Erythroblast (primary cell): ENCODE data around the gene ACAN.

ENCODE experiments used
- DNase-seq, 2 experiments: peaks; one replicate each; lab custom pipeline; 2025; lab: John Stamatoyannopoulos, UW
- GATA1 ChIP-seq: IDR thresholded peaks from 2 replicates; pipeline ENCODE4 v1.6.1; 2011; ENCODE audit warnings: low read depth, mild to moderate bottlenecking, control low read depth, low read length, moderate library complexity
- POLR2A ChIP-seq: IDR thresholded peaks from 2 replicates; pipeline ENCODE4 v1.6.1; 2011; ENCODE audit warnings: mild to moderate bottlenecking, low read length

ACAN gene

DNA sequence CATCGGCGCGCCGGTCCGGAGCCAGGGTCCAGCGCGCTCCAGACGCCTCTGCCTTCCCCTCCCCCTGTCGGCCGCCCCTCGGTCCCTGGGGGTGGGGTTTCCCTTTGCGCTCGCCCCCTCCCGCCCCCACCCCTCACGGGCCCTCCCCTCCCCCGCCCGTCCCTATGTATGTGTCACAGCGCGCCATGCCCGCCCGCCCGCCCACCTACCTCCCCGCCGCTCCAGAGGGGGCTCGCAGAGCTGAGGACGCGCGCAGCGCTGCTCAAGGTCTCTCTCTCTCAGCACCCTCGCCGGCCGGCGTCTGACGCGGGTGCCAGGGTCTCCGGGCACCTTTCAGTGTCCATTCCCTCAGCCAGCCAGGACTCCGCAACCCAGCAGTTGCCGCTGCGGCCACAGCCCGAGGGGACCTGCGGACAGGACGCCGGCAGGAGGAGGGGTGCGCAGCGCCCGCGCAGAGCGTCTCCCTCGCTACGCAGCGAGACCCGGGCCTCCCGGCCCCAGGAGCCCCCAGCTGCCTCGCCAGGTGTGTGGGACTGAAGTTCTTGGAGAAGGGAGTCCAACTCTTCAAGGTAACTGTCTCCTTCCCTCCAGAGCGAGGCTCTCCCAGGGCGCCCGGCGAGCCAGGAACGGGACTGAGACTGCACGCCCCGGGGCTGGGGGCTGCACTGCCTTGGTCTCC, at the start of gene ACAN:
ACAN (plus strand) TSS at position 196 of the 679 bp plus-strand sequence. CDS start 32,771 bp downstream, outside the sequence.
- no peak for DNase-seq

DNA sequence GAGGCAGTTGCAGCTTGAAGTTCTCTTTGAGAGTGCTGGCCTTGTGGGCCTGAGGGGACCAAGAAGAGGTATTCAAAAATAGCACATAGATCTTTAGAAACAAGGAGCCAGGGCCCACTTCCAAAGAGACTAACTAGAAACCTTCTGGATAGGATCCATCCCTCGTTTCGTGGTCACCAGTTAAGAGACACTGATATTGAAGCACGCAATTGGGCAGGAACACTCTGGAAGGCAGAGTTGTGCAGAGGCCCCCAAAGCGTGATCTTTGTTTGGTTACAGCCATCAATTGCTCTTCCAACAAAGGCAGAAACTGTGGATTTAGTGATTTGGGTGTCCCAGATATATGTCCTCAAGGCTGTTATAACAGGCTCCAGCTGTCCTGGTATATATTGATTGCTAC, 46.7 kb upstream of the ACAN start:
- no peak for TF ChIP-seq GATA1
- no peak for DNase-seq

More for the DNA sequence above, at the start of gene ACAN:
- TF ChIP-seq POLR2A = no peak

DNA sequence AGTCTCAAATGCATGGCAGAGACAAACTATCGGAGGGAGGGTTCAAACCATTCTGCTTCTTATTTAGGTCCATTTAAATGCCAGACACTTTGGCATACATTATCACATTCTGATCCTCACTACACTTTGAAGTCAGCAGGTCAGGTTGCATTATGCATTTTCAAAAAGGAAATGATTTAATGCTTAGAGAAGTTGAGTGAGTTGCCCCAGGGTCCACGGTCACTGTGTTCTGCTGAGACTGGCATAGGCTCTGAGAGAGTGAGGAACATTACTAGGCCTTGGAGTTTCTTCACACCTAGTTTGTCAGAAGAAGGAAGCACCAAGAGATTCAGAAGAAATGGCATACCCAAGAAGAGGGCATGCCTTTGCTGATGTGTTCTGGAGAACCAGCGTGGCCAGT, 46.3 kb upstream of the ACAN start:
- DNase-seq = no peak

DNA sequence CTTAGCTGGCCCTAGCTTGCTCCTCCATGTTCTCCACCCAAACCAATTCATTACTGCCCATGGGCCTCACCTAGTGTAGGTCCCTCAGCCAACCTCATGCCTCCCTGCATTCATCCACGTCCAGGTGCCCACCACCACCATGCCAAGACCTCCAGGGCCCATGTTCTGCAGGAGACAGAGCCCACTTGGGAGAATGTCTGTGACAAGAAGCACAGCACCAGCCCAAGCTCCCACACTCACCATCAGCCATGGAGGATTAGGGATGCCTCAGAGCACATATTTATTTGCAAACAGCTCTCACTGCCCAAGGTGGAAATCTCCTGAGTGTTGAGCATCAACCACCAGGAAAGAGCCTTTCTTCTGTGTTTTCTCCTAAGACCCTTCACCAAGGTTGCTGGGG, 43.4 kb upstream of the ACAN start:
- no peak for DNase-seq
- TF ChIP-seq POLR2A (no peak), GATA1 (no peak)

More for the DNA sequence above, 46.3 kb upstream of the ACAN start:
- no peak for TF ChIP-seq POLR2A
- TF ChIP-seq GATA1 = no peak

DNA sequence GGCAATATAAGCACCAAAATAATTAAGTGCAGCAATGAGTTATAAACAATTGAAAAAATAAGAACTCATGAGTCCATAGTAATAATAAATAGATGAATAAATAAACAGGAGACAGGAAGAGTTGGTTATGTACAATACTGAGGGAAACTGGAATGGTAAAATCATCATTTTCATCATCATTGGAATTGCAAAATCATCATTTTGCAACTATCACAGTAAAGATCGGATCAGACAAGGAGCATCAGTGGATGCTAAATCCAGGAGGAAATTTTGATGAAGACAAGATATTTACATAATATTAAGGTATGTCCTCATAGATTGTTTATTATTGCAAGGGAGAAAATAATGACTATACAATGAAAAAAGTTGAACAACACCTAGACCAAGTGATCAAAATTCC, 38.8 kb upstream of the ACAN start:
- DNase-seq = no peak
- TF ChIP-seq POLR2A (no peak), GATA1 (no peak)

DNA sequence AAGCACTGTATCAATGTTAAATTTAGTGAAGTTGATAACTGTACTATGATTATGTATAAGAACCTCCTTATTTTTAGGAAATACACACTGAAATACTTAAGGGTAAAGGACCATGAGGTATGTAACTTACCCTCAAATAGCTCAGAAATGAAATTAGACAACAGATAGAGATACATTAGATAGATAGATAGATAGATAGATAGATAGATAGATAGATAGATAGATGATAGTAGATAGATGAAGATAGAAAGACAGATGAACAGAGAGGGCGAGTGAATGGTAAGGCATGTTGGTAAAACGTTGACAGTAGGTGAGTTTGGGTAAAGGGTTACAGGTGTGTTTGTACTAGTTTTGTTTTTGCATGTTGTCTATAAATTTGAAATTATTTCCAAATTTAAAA, 38.0 kb upstream of the ACAN start:
- DNase-seq = no peak

DNA sequence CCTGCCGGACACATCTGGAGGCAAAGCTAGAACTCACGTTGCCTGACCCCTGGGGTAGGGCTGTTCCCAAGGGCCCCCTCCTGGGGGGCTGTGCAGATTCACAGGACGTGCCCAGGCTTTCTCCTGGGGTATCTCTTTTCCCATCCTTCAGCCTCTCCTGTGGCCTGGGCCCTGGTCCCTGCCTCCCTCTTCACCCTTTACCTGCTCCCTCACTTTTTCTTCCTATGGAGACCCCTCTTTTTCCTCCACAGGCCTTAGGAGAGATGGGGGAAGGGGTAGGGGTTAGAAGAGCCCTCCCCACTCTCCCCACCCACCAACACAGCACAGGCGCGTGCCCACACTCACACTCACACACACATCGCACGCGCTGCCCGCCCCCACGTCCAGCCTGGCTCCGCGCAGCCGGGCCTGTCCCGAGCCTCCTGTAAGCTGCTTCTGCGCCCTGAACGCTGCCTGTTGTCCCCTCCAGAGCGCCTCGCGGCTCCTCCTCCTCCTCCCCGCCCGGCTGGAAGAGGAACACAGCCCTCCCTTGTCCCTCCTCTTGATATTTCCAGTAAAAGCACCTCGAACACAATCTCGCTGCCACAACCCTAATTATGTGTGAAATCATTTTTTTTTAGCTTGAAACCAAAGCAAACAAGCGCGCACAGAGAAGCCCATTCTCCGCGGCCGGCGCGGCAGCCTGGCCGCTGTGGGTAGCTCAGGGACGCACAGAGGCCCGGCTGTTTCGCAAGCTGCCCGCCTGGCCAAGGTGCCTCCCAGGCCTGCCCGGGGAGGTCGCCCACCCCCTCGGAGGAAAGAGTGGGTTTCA, 33.9 kb upstream of the ACAN start:
- TF ChIP-seq GATA1 = no peak
- no peak for TF ChIP-seq POLR2A
- no peak for DNase-seq

More for the DNA sequence above, 38.0 kb upstream of the ACAN start:
- TF ChIP-seq GATA1 = no peak
- TF ChIP-seq POLR2A = no peak

DNA sequence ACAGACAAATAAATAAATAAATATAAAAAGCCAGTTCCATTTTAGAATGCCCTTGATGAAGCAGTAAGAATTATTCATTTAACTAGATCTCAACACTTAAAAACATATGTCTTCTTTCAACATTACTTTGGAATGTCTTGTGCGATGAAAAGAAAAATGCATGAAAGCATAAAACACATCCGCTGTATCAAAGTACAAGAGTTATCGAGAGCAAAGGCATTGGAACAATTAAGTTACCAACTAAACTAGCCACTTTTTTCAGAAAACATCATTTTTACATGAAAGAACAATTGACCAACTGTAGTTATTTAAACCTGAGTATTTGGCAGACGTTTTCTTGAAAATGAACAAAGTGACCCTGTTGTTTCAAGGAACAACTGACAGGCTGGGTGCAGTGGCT, 27.5 kb upstream of the ACAN start:
- no peak for DNase-seq
- TF ChIP-seq POLR2A = no peak
- TF ChIP-seq GATA1 = no peak

DNA sequence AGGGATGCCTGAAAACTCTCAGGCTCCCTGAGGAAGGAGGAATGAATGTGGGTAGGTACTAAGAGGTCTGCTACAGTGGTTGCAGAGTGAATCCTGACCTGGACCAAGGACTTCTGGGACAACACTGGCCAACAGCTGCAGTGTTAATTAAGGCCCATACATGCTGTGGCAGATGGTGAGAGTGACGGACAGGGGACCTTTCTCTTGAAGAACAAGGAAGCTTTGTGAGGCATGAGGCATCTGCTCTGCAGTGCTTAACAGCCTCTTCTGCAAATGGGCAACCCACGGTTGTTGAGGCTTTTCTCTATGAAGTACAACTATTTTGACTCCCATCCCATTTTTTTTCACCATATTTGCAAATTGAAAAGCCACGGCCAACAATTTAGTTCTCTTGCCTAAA, 26.6 kb upstream of the ACAN start:
- DNase-seq = no peak
- TF ChIP-seq POLR2A = no peak
- TF ChIP-seq GATA1 = no peak

DNA sequence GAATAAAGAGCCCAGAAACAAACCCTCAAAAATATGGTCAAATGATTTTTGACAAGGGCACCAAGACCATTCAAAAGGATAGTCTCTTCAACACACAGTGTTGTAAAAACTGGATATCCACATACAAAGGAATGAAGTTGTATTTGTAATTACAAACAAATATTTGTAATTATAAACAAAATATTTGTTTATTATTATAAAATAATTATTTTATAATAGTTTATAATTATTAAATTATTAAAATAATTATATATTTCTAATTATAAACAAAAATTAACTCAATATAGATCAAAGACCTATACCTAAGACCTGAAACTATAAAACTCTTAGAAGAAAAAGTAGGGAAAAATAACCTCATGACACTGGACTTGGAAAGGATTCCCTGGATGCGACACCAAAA, 23.3 kb upstream of the ACAN start:
- no peak for DNase-seq

DNA sequence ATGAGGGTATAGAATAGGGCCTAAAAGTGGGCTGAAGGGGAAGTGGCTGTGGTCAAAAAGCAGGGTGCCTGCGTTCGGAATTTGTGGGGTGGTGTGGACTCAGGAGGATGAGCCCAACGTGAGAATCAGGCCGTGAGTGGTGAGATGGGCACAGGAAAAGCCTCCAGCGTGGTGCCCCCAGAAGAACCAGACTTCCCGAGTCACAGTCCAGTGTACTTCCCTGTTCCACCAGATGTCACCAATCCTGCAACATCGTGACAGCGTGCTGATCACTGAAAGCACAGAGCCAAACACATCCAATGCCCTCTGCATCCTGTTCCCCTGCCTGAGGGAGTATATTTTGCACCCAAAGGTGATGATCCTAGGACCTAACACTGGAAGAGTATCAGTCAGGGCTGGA, 20.8 kb upstream of the ACAN start:
- no peak for DNase-seq
- no peak for TF ChIP-seq POLR2A
- no peak for TF ChIP-seq GATA1

More for the DNA sequence above, 23.3 kb upstream of the ACAN start:
- TF ChIP-seq POLR2A = no peak
- TF ChIP-seq GATA1 = no peak

DNA sequence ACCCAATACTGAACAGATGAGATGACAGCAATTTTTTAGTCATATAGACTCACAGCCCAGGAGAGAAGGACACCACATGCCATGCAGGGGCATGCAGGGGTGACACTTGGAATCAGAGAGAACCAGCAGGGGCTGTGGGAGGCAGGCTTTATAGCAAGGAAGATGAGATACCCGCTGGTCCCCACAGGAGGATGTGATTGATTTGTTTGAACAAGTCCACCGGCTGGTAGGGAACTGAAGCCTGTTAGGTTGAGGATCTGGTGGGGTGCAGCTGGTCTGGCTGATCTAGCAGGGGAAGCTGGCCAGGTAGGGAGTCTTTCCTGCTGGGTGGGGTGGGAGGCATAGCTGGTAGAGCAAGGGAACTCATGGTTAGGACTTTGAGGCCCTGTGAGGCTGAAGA, 18.0 kb upstream of the ACAN start:
- DNase-seq = no peak

DNA sequence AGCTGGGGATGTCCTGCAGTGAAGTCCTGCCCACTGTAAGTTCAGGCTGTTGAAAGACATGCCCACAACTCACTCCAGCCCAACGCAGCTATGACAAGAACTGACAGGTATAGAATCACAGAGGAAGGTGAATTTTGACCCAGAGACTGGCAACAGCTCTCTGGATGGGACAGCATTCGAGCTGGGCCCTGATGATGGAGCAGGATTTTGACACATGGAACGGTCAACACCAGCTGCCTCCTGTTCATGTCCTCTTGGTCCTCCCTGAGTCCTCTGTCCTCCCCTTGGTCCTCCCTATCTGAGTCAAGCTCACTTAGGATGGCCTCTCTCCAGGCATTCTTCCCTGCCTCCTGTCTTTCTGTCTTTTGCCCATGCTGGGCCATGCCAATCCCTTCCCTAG, 15.2 kb upstream of the ACAN start:
- TF ChIP-seq POLR2A (no peak), GATA1 (no peak)
- no peak for DNase-seq

More for the DNA sequence above, 18.0 kb upstream of the ACAN start:
- TF ChIP-seq POLR2A = no peak
- no peak for TF ChIP-seq GATA1

DNA sequence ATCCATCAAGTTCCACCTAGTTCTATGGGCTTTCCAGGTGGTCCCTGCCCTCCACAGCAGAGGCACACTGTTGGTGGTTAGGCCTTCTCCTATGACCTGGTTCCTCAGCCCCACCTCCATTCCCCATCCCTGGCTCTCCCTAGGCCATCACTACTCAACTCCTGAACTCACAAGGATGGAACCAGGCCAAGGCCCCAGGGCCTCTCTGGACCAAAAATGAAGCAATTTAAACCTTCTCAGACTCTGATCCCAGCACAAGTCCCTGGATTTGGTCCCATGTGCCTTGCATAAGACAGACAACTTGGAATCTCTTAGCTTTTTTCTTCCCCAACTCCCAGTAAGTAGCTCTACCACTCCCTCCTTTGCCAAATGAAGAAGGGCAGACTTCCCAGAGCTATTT, 14.4 kb upstream of the ACAN start:
- DNase-seq = no peak
- no peak for TF ChIP-seq POLR2A
- TF ChIP-seq GATA1 = no peak
